Thymus (tissue), 11 donors: Measurements from ENCODE around the gene FADS3. TPM values are rescaled to one million over a fixed set of nuclear protein-coding genes. Genes with fewer than 3 reads are reported as not detected.

ENCODE experiments used
- DNase-seq, 9 donors: peaks; one replicate each; pipeline ENCODE4 v3.0.0-alpha.2; 2013; ENCODE audit warnings: low spot score in 9 of 9, low read depth in 6 of 9, missing footprints in 1 of 9
- H3K27ac ChIP-seq, 2 donors: one replicate each; pipeline ENCODE4 v1.5.1; 2013; ENCODE audit warnings: control low read depth in 1 of 2, low read depth in 1 of 2, low read length in 1 of 2, mild to moderate bottlenecking in 1 of 2, moderate library complexity in 1 of 2
- H3K27me3 ChIP-seq, 2 donors: one replicate each; pipeline ENCODE4 v1.5.1; 2013; ENCODE audit warnings: low read length in 1 of 2; ENCODE audit not compliant: control insufficient read depth in 2 of 2, insufficient read depth in 1 of 2
- H3K36me3 ChIP-seq, 2 donors: one replicate each; pipeline ENCODE4 v1.5.1; 2013; ENCODE audit warnings: low read length in 1 of 2, mild to moderate bottlenecking in 1 of 2, moderate library complexity in 1 of 2; ENCODE audit not compliant: control insufficient read depth in 2 of 2, insufficient read depth in 2 of 2
- H3K4me1 ChIP-seq, 2 donors: one replicate each; pipeline ENCODE4 v1.5.1; 2013; ENCODE audit warnings: low read length in 2 of 2; ENCODE audit not compliant: control insufficient read depth in 2 of 2, insufficient read depth in 2 of 2
- H3K4me3 ChIP-seq, 2 donors: one replicate each; pipeline ENCODE4 v1.5.1; 2013; ENCODE audit warnings: low read length in 2 of 2, control low read depth in 1 of 2, mild to moderate bottlenecking in 1 of 2
- H3K9me3 ChIP-seq, 2 donors: one replicate each; pipeline ENCODE4 v1.5.1; 2013; ENCODE audit warnings: low read length in 1 of 2, mild to moderate bottlenecking in 1 of 2; ENCODE audit not compliant: control insufficient read depth in 2 of 2, insufficient read depth in 1 of 2
- WGBS: extraction: QIAGEN DNeasy Blood & Tissue Kit; methylation state at CpG from one replicate; pipeline ENCODE4 v1.1.7; 2013; 5-methylcytosine and 5-hydroxymethylcytosine counted together
- polyA plus RNA-seq: library from polyadenylated mRNA; stranded (reverse); fragments of 200-250 nt; gene quantifications from one replicate; pipeline ENCODE4 v1.2.3, GENCODE V29; 2013
- total RNA-seq: library from RNA; stranded (reverse); fragments of 120-200 nt; gene quantifications from one replicate; pipeline ENCODE4 v1.2.4, GENCODE V29; 2013
- donor health status: healthy.

The FADS3 gene
- total and polyA plus RNA-seq, 2 donors = 4.7 to 19.3 TPM

DNA sequence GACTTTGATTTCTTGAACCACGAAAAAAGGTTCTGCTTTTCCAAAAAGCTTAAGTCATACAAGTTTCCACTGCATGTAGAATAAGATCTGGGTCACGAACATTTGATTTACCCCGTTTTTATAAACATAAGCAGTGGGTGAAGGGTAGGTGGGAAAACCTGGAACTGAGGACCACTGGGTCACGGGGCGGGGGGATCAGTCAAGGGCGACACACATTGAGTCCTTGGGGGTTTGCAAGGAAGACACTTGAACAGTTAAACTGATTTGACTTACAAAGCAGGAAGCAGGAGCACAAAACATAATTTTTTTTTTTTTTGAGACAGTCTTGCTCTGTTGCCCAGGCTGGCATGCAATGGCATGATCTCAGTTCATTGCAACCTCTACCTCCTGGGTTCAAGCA lies 10.9 kb downstream of the FADS3 start:
- DNase-seq = no peak
- no peak overlapping the region for H3K27ac ChIP-seq
- H3K4me3 ChIP-seq = no peak overlapping the region
- 83% methylated on average over 6 of the region's 6 CpGs for WGBS
- H3K36me3 ChIP-seq = no peaks in the 10 kb centered on the region
- peaks cover 0 to 2% of the 10 kb centered on the region in 2 donors for H3K4me1 ChIP-seq
- H3K9me3 ChIP-seq = no peaks in the 10 kb centered on the region
- no peaks in the 10 kb centered on the region for H3K27me3 ChIP-seq

DNA sequence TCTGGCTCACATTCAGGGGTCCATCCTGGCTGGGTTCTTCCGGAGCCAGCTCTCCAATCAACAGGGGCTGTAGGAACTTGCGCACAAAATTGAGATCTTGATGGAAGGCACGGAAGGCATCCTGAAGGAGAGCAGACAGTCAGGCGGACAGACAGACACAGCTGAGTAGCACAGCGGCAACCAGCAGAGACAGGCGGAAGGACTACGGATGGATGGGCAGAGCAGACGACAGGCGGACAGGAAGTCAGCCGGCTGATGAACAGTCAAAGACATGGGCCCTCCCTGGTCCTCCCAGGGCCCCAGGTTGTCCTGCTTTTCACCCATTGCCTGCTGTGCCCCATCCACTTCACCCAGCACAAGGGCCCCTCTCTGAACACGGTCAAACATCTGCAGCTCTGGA lies 11.3 kb downstream of the FADS3 start:
- Histone ChIP-seq H3K27ac (no peak overlapping the region), H3K4me1 (peaks cover 0 to 2% of the 10 kb centered on the region in 2 donors), H3K27me3 (no peaks in the 10 kb centered on the region), H3K9me3 (no peaks in the 10 kb centered on the region), H3K36me3 (no peaks in the 10 kb centered on the region), H3K4me3 (no peak overlapping the region)
- no peak for DNase-seq
- 94% methylated on average over 11 of the region's 11 CpGs for WGBS

DNA sequence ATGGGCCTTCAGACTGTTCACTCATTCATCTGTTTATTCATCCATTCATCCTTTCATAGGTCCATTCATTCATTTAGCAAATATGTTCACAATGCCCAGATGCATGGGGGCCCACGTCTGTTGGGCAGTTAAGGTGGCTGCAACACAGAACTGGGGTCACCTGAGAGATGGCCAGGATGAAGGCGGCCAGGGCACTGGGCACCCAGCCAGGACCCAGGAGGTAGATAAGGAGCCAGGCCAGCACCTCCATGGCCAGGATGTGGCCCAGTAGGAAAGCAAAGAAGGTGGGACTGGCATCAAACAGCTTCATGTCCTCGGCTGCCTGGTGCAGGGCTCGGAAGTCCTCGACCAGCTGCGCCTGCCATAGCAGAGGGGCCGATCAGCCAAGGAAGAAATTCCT lies 12.2 kb downstream of the FADS3 start:
- H3K36me3 ChIP-seq = no peaks in the 10 kb centered on the region
- peaks cover 0 to 2% of the 10 kb centered on the region in 2 donors for H3K4me1 ChIP-seq
- H3K27ac ChIP-seq = no peak overlapping the region
- no peaks in the 10 kb centered on the region for H3K27me3 ChIP-seq
- WGBS = 95% methylated on average over 7 of the region's 7 CpGs
- no peak overlapping the region for H3K4me3 ChIP-seq
- no peaks in the 10 kb centered on the region for H3K9me3 ChIP-seq
- no peak for DNase-seq

DNA sequence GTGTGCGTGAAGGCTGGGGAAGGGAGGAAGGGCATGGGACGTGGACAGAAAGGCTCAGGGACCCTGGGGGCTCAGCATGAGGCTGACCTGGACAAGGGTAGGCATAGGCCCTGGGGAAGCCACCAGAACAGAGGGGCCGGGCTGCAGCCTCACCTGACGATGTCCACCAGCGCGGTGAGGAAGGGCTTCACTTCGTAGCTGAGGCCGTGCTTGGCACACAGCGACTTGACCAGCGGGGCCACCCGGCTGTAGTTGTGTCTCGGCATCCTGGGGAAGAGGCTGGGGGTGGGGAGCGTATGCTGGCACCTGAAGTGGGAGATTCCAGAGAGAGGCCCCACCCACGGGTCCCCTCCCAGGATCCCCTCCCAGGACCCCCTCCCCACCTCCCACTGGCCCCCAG lies 15.6 kb downstream of the FADS3 start:
- Histone ChIP-seq H3K27me3 (peaks cover 0 to 9% of the 10 kb centered on the region in 2 donors), H3K36me3 (no peaks in the 10 kb centered on the region), H3K4me3 (no peak overlapping the region), H3K4me1 (peaks cover 0 to 12% of the 10 kb centered on the region in 2 donors), H3K9me3 (no peaks in the 10 kb centered on the region), H3K27ac (no peak overlapping the region)
- 97% methylated on average over 14 of the region's 14 CpGs for WGBS
- no peak for DNase-seq

DNA sequence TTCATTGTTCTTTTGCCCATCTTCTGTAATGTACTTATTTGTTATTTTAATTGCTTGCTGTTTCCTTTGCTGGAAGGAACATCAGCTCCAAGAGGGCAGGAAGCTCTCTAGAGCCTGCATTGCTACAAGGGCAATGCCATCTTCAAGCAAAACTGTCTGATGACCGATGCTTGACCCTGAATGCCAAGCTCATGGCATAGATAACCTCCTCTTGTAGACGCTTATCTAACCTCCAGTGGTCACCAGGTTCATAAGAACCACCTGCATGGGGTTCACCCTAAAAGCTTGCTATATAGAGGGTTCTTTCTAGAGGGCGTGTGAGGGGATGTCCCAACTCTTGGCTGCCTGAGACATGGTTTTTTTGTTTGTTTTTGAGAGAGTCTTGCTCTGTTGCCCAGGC lies 16.5 kb downstream of the FADS3 start:
- Histone ChIP-seq H3K4me1 (peaks cover 0 to 13% of the 10 kb centered on the region in 2 donors), H3K9me3 (no peaks in the 10 kb centered on the region), H3K36me3 (no peaks in the 10 kb centered on the region), H3K27me3 (peaks cover 0 to 13% of the 10 kb centered on the region in 2 donors), H3K4me3 (no peak overlapping the region), H3K27ac (no peak overlapping the region)
- 88% methylated on average over 3 of the region's 3 CpGs for WGBS
- DNase-seq = no peak

DNA sequence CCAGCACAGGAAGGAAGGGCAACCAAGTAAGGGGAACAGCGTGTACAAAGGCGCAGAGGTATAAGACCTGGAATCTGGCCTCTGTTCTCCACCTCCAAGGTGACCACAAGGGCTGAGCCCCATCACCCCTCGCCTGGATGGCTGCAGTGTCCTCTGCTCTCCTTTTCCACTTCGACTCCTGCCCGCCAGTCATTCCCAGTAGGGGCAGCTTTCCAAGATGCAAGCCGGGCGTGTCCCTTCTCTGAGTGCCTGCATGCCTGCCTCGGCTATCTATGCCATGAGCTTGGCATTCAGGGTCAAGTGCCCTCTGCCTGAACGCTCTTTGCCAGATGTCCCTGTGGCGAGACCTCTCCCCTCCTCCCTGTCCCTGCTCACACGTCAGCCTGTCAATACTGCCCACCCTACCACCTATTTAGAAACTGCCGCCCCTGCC lies 17.0 kb downstream of the FADS3 start:
- Histone ChIP-seq H3K4me3 (no peak overlapping the region), H3K27me3 (peaks cover 0 to 13% of the 10 kb centered on the region in 2 donors), H3K9me3 (no peaks in the 10 kb centered on the region), H3K36me3 (no peaks in the 10 kb centered on the region), H3K27ac (no peak overlapping the region), H3K4me1 (peaks cover 0 to 13% of the 10 kb centered on the region in 2 donors)
- no peak for DNase-seq
- WGBS = 96% methylated on average over 12 of the region's 12 CpGs

DNA sequence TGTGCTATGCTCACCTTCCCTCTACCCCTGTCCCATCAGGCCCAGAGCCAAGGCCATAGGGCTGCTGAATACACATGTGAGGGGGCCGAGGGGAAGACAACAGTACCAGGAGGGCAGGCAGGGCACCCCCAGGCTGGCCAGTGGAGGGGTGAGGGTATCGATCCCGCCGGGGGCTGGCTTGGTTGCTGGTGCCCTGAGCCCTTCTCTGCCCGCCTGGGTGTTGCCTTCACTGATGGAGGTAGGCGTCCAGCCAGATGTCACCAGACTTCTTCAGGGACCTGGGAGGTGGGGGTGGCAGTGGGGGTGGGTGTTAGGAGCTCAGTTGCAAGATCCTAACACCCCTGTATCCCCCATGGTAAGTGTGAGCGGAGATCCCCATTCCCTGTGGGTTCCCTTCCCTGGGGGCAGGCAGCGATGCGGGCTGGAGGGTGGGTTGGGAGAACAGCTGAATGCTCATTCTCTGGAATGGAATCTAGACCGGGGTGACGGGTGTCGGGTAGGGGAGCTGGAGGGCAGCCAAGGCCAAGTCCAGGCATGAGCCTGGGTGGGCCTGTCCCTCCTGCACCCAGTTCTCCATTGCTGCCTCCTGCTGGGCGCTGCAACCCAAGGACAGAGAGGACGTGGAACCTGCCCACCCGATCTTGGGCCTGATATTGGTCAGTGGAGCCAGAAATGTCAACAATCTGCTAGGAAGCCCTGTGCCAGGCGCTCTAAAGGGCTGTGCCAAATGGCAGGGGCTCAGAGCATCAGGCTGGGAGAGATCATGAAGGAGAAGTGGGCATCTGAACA lies 17.6 kb downstream of the FADS3 start:
- peaks cover 0 to 13% of the 10 kb centered on the region in 2 donors for H3K27me3 ChIP-seq
- DNase-seq = no peak
- H3K4me1 ChIP-seq = peaks cover 0 to 13% of the 10 kb centered on the region in 2 donors
- 95% methylated on average over 16 of the region's 16 CpGs for WGBS
- H3K27ac ChIP-seq = no peak overlapping the region
- no peaks in the 10 kb centered on the region for H3K9me3 ChIP-seq
- no peaks in the 10 kb centered on the region for H3K36me3 ChIP-seq
- no peak overlapping the region for H3K4me3 ChIP-seq

DNA sequence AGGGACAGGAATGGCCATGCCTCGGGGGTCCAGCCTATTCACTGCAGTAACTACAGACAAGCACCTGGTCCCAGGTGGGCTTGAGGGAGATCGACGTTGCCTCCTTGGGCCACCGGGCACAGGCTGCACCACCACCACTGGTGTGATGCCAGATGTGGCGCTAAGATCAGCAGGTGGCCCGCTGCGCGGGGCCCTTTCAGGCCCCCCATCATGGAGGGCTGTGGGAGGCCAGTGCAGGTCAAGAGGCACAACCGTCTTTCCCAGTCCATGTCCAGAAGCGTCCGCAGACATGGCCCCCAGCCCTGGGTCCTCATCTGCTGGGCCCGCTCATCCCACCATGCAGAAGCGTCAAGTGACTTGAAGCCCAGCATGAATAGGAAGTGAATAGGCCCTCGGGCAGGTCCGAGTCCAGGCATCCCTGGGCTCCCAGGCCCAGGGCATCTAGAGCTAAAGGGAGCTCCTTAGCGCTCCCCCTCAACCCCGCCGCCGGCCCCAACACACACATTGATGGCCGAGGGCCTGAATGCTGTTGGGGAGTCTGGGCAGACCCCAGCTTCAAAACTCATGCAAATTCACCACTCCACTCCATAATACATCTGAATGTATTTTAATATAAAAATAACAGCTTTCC lies 18.3 kb downstream of the FADS3 start:
- peaks cover 0 to 13% of the 10 kb centered on the region in 2 donors for H3K27me3 ChIP-seq
- H3K4me1 ChIP-seq = peaks cover 0 to 13% of the 10 kb centered on the region in 2 donors
- H3K36me3 ChIP-seq = no peaks in the 10 kb centered on the region
- H3K4me3 ChIP-seq = no peak overlapping the region
- H3K9me3 ChIP-seq = no peaks in the 10 kb centered on the region
- H3K27ac ChIP-seq = no peak overlapping the region
- 98% methylated on average over 20 of the region's 20 CpGs for WGBS
- no peak for DNase-seq

DNA sequence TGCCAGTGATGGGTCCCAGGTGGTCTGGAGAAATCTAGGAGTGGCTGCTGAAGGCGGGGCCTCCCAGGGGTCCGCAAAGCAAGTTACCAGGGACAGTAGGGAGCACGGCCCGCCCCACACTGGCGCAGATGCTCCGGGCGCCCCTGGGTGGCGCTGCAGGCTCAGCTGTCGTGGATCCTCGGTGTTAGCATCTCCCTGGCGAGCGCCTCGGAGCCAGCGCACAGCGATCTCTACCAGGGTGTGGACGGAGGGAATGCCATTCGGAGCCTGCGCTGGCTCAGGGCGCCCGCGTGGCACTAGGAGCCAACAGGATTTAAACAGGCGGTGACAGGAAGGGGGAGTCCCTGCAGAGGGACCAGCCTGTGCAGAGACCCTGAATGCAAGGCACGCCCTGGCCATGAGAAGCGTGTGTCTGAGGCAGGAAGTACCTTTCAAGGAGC lies 20.2 kb downstream of the FADS3 start:
- WGBS = 9% methylated on average over 24 of the region's 24 CpGs
- peaks cover 0 to 13% of the 10 kb centered on the region in 2 donors for H3K4me1 ChIP-seq
- peaks cover 0 to 6% of the 10 kb centered on the region in 2 donors for H3K36me3 ChIP-seq
- no peaks in the 10 kb centered on the region for H3K9me3 ChIP-seq
- peak; percentile 14 to 75 (median 49) for DNase-seq
- H3K4me3 ChIP-seq = no peak overlapping the region
- H3K27ac ChIP-seq = no peak overlapping the region
- H3K27me3 ChIP-seq = peaks cover 0 to 13% of the 10 kb centered on the region in 2 donors
